Endodermal cell (in vitro differentiated cells): ENCODE data around the gene NDUFS3. TPM values are rescaled to one million over a fixed set of nuclear protein-coding genes. Genes with fewer than 3 reads are reported as not detected.

Experiments used
- DNase-seq: peaks from one replicate; pipeline ENCODE4 v3.0.0-alpha.2; 2017
- H3K27ac ChIP-seq: 2 replicates; pipeline ENCODE4 v1.5.1; 2013; ENCODE audit warnings: mild to moderate bottlenecking, low read depth, low read length, moderate library complexity
- H3K27me3 ChIP-seq: 2 replicates; pipeline ENCODE4 v1.6.1; 2013; ENCODE audit warnings: mild to moderate bottlenecking, low read length, moderate library complexity; ENCODE audit not compliant: insufficient read depth, control insufficient read depth, poor library complexity, severe bottlenecking
- H3K36me3 ChIP-seq: 2 replicates; pipeline ENCODE4 v1.7.0; 2013; ENCODE audit warnings: mild to moderate bottlenecking, low read length, moderate library complexity; ENCODE audit not compliant: control insufficient read depth, insufficient read depth
- H3K4me1 ChIP-seq: one replicate; pipeline ENCODE4 v1.7.0; 2013; ENCODE audit warnings: low read length; ENCODE audit not compliant: control insufficient read depth, insufficient read depth
- H3K4me3 ChIP-seq: 2 replicates; pipeline ENCODE4 v1.5.1; 2013; ENCODE audit warnings: mild to moderate bottlenecking, low read length, moderate library complexity
- H3K9ac ChIP-seq: 2 replicates; pipeline ENCODE4 v1.6.1; 2013; ENCODE audit warnings: mild to moderate bottlenecking, low read length, moderate library complexity; ENCODE audit not compliant: poor library complexity, severe bottlenecking; ENCODE audit errors: extremely low read depth
- H3K9me3 ChIP-seq: 2 replicates; pipeline ENCODE4 v1.6.1; 2013; ENCODE audit warnings: mild to moderate bottlenecking, low read length, moderate library complexity; ENCODE audit not compliant: control insufficient read depth
- H3K27ac Mint-ChIP-seq: 2 replicates; pipeline ENCODE4 v1.8.0; 2020; ENCODE audit warnings: mixed read lengths
- H3K27me3 Mint-ChIP-seq: 2 replicates; pipeline ENCODE4 v1.8.0; 2021; ENCODE audit warnings: mild to moderate bottlenecking, mixed read lengths; ENCODE audit not compliant: insufficient read depth
- H3K36me3 Mint-ChIP-seq: 2 replicates; pipeline ENCODE4 v1.8.0; 2020; ENCODE audit warnings: low read depth, mixed read lengths
- H3K4me1 Mint-ChIP-seq: 2 replicates; pipeline ENCODE4 v1.8.0; 2020; ENCODE audit warnings: mixed read lengths
- H3K4me3 Mint-ChIP-seq: 2 replicates; pipeline ENCODE4 v1.8.0; 2020; ENCODE audit warnings: mild to moderate bottlenecking, moderate library complexity, mixed read lengths
- H3K9me3 Mint-ChIP-seq: 2 replicates; pipeline ENCODE4 v1.8.0; 2020; ENCODE audit warnings: mild to moderate bottlenecking, mixed read lengths
- WGBS, 2 experiments: methylation state at CpG; one replicate each; pipeline versions ENCODE4 v1.1.5 to v1.1.7; 2013; ENCODE audit warnings: missing lambda C conversion rate in 2 of 2, mixed read lengths in 1 of 2; ENCODE audit not compliant: insufficient coverage in 1 of 2, insufficient read length in 1 of 2; 5-methylcytosine and 5-hydroxymethylcytosine counted together
- total RNA-seq, 2 donors: library from RNA; stranded (reverse); fragmentation: NEBNext Ultra II Directional in 1 of 2; extraction: Animal tissue kit (Norgen Biotek cat#: 25700) in 1 of 2; gene quantifications; 2 replicates in 1 of 2; 3 replicates in 1 of 2; pipeline ENCODE4 v1.2.1, GENCODE V29; 2021
- TF ChIP-seq, protein P1 (sequence below): fragments of 200-600 bp; sonication (generic); conservative IDR thresholded peaks from 2 replicates; pipeline ENCODE4 v1.5.0; 2021; ENCODE audit warnings: antibody characterized with exemption, mild to moderate bottlenecking

NDUFS3 gene
- total RNA-seq, 2 donors from 2014 or later: 104 to 106 TPM

DNA sequence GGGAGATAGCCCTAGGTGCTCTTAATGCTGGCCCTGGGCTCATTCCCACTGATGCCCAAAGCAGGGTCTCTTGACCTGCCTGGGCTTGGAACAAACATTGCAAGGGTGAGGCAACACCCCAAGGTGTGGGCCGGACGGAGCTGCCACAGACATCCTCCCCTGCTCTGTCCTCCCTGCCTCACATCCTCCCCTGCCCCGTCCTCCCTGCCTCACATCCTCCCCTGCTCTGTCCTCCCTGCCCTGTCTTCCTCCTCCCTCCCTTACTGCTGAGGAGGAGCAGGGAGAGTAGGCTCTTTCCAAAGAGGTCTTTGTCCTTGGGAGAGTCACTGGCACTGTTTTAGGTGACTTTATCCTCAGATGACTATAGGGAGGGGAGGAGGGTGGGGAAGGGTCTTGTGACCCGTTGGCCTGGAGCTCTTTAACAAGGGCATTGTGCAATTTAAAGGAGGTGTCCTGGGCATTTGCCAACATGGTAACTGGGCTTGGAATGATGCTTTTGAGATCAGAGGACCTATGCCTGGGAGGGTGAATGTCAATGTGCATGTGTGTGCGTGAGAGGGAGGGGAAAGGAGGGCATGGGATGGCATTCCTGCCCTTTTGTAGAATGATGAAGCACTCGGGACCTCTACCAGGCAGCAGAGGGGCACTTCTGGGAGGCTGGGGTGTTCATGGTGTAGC is 8.3 kb downstream of the NDUFS3 start:
- H3K36me3 Mint-ChIP-seq: peaks cover 31% of the 10 kb centered on the region
- H3K27ac Mint-ChIP-seq: no peak overlapping the region
- TF ChIP-seq, protein P1, sequence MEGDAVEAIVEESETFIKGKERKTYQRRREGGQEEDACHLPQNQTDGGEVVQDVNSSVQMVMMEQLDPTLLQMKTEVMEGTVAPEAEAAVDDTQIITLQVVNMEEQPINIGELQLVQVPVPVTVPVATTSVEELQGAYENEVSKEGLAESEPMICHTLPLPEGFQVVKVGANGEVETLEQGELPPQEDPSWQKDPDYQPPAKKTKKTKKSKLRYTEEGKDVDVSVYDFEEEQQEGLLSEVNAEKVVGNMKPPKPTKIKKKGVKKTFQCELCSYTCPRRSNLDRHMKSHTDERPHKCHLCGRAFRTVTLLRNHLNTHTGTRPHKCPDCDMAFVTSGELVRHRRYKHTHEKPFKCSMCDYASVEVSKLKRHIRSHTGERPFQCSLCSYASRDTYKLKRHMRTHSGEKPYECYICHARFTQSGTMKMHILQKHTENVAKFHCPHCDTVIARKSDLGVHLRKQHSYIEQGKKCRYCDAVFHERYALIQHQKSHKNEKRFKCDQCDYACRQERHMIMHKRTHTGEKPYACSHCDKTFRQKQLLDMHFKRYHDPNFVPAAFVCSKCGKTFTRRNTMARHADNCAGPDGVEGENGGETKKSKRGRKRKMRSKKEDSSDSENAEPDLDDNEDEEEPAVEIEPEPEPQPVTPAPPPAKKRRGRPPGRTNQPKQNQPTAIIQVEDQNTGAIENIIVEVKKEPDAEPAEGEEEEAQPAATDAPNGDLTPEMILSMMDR: no peak
- Histone ChIP-seq H3K9ac (no peak overlapping the region), H3K27me3 (no peaks in the 10 kb centered on the region), H3K27ac (no peak overlapping the region), H3K36me3 (peaks cover 30% of the 10 kb centered on the region), H3K4me3 (no peak overlapping the region), H3K9me3 (no peaks in the 10 kb centered on the region), H3K4me1 (no peaks in the 10 kb centered on the region)
- no peak for DNase-seq
- H3K4me1 Mint-ChIP-seq: peaks cover 5% of the 10 kb centered on the region
- H3K27me3 Mint-ChIP-seq: peaks cover 11% of the 10 kb centered on the region
- 75 to 90% methylated on average over 2 to 6 of the region's 6 CpGs for WGBS, 2 experiments
- H3K4me3 Mint-ChIP-seq: no peak overlapping the region
- H3K9me3 Mint-ChIP-seq: peaks cover 2% of the 10 kb centered on the region

DNA sequence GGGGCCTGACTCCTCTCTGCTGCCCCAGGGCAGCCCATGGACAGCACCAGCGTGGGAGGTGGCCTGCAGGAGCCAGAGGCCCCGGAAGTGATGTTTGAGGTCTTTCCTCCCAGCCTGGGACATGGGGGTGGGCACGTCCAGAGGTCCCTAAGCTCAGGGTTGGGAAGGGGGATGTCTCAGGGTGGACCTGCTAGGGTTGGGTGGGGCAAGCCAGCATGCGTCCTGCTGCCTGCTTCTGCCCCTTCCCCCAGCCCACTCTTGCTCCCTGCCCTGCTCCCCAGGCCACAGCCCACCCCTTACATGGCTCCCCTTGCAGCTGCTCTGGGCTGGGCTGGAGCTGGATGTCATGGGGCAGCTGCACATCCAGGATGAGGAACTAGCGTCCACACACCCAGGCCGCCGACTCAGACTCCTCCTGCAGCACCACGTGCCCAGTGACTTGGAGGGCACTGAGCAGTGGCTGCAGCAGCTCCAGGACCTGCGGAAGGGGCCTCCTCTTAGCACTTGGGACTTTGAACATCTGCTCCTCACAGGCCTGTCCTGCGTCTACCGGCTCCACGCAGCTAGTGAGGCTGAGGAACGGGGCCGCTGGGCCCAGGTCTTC is 9.0 kb downstream of the NDUFS3 start:
- Mint-ChIP-seq H3K4me3 (no peak overlapping the region), H3K9me3 (peaks cover 2% of the 10 kb centered on the region), H3K36me3 (peaks cover 25% of the 10 kb centered on the region), H3K4me1 (peaks cover 5% of the 10 kb centered on the region), H3K27me3 (peaks cover 18% of the 10 kb centered on the region), H3K27ac (no peak overlapping the region)
- peaks cover 23% of the 10 kb centered on the region for H3K36me3 ChIP-seq
- TF ChIP-seq, protein P1: no peak
- no peak overlapping the region for H3K9ac ChIP-seq
- WGBS, 2 experiments: 93 to 97% methylated on average over 5 to 13 of the region's 14 CpGs
- H3K27ac ChIP-seq: no peak overlapping the region
- H3K4me3 ChIP-seq: no peak overlapping the region
- H3K9me3 ChIP-seq: no peaks in the 10 kb centered on the region
- DNase-seq: no peak
- no peaks in the 10 kb centered on the region for H3K4me1 ChIP-seq
- H3K27me3 ChIP-seq: peaks cover 5% of the 10 kb centered on the region

DNA sequence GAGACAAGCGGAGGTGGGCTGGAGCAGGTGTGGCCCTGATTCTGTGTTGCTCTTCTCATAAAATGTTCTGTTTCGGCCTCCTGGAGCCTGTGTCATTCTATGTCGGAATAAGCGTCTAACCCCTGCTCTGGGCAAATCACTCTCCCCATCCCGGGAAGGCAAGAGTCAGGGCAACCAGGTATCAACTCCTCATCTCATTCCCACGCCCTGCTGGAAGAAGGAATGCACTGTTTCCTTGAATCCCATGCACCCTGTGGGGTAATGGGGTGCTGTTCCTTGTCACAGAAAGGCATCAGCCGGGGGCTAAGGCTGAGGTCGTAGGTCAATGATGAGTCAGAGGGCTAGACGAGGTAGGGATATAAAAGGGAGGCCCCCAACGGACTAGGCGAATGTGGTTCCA is 10.2 kb downstream of the NDUFS3 start:
- no peak overlapping the region for H3K4me3 ChIP-seq
- no peak for DNase-seq
- H3K27ac Mint-ChIP-seq: no peak overlapping the region
- H3K4me1 ChIP-seq: no peaks in the 10 kb centered on the region
- H3K36me3 Mint-ChIP-seq: peaks cover 12% of the 10 kb centered on the region
- no peak overlapping the region for H3K4me3 Mint-ChIP-seq
- H3K36me3 ChIP-seq: peaks cover 11% of the 10 kb centered on the region
- peaks cover 16% of the 10 kb centered on the region for H3K27me3 ChIP-seq
- H3K9me3 Mint-ChIP-seq: peaks cover 2% of the 10 kb centered on the region
- H3K9ac ChIP-seq: no peak overlapping the region
- TF ChIP-seq, protein P1: no peak
- WGBS, 2 experiments: 78 to 94% methylated on average over 8 to 10 of the region's 11 CpGs
- peaks cover 29% of the 10 kb centered on the region for H3K27me3 Mint-ChIP-seq
- H3K27ac ChIP-seq: no peak overlapping the region
- no peaks in the 10 kb centered on the region for H3K9me3 ChIP-seq
- H3K4me1 Mint-ChIP-seq: peaks cover 7% of the 10 kb centered on the region
